SK-N-SH (cell line): ENCODE results near the gene ZG16.

ENCODE experiments used
- CTCF ChIP-seq: fragments of 200-600 bp; sonication (generic); IDR thresholded peaks from 2 replicates; pipeline ENCODE4 v1.6.1; 2017; ENCODE audit warnings: antibody characterized with exemption, mild to moderate bottlenecking, moderate library complexity
- POLR2AphosphoS5 ChIP-seq: IDR thresholded peaks from 2 replicates; pipeline ENCODE4 v1.6.1; 2012; ENCODE audit warnings: low read depth, low read length
- SIN3A ChIP-seq: IDR thresholded peaks from 2 replicates; pipeline ENCODE4 v1.6.1; 2012; ENCODE audit warnings: low read depth, mild to moderate bottlenecking, low read length, moderate library complexity, borderline replicate concordance
- SMC3 ChIP-seq: IDR thresholded peaks from 2 replicates; pipeline ENCODE4 v1.6.1; 2012; ENCODE audit warnings: low read depth, low read length, improper control_type of control experiment

GRCh38 chr16:29766571-29766970 lies 11.5 kb upstream of the ZG16 start:
- TF ChIP-seq SIN3A = no peak
- no peak for TF ChIP-seq SMC3
- TF ChIP-seq CTCF = no peak
- TF ChIP-seq POLR2AphosphoS5 = no peak
